ENCODE measurements around the gene ESRP2.

ESRP2 gene

DNA sequence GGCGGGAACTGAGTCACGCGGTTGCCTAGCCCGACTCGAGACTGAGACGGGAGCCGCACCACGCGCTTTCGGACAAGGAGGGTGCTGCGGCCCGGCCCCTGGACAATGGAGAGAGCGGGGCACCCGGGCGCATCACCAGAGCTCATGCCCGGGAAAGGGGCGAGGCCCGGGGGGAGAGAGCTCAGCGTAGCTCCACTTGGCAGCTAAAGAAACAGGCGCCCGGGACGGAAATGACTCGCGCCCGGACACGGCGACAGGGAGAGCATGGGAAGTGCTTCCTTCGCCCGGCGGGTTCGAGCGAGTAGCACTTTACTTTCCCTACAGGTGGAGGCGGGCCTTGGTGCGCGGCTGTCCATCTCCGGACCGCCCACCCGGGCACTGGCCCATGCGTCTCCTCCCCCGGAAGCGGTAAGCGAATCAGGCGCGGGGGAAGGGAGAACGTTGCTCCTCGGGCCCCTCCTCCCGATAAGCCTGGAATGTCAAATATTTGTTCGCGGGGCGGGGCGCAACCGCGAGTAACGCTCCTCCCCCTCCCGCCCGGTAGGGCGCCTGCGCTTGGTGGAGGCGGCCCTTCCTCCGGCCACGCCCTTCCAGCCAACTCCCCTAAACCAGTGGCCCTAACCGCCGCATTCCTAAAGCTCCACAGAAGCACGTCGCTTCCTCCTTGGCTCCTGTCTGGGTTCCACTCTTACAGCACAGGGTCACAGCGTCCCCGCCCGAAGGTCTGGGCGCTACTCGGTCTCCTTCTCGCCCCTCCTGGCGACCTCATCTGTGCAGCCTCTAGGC, 1.5 kb upstream of the ESRP2 start:
- DNase-seq (ENCODE audit: low spot score) = peak; percentile 92

DNA sequence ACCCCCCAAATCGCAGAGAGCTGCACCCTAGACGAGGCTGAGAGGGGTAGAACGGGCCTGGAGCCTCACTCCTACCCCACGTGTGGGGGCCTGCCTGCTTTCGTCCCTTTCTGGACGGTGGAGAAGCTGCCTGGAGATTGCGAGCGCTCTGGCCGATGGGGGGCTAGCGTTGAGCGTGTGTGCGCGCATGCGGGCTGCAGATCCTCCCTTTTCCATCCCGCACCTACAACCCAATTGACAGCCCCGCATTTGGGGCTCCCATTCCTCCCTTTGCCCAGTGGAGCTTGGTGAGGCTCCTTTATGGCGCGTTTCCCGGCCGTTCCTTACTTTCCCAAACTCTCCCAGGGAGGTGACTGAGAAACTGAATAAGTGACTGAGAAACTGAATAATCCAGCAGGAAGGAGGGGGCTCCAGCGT, 907 bp upstream of the ESRP2 start:
- no peak for DNase-seq (ENCODE audit: low spot score)

DNA sequence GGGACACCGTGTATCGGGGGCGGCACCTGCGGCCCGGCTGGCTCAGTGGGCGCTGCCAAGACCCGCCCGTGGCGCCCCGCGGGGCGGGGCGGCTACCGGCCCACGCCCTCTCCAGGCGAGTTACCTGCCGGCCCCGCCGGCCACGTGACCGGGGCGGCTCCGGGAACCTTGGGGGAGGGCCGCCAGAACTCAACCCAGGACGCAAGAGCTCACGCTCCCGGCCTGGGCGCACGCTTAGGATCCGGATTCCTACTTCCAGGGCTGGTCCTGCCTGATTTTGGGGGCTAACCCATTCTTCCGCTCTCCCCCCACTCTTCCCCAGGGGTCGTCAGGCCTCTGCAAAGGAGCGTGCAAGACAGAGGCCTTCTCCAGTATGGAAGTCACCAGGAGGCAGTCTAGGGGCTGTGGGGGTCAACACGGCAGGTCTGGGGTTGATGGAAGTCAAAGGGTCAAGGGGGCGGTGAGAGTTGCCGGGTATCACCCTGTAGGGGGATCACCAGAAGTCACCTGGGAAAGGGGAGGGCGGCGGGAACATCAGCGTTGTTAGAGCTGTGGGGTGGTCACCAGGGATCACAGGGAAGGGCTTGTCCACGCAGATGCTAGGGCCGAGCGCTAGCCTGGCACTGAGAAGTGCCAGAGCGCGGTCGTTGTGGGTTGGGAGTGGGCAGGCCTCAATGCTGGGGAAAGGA, 354 bp upstream of the ESRP2 start:
- peak; percentile 19 for DNase-seq (ENCODE audit: low spot score)

DNA sequence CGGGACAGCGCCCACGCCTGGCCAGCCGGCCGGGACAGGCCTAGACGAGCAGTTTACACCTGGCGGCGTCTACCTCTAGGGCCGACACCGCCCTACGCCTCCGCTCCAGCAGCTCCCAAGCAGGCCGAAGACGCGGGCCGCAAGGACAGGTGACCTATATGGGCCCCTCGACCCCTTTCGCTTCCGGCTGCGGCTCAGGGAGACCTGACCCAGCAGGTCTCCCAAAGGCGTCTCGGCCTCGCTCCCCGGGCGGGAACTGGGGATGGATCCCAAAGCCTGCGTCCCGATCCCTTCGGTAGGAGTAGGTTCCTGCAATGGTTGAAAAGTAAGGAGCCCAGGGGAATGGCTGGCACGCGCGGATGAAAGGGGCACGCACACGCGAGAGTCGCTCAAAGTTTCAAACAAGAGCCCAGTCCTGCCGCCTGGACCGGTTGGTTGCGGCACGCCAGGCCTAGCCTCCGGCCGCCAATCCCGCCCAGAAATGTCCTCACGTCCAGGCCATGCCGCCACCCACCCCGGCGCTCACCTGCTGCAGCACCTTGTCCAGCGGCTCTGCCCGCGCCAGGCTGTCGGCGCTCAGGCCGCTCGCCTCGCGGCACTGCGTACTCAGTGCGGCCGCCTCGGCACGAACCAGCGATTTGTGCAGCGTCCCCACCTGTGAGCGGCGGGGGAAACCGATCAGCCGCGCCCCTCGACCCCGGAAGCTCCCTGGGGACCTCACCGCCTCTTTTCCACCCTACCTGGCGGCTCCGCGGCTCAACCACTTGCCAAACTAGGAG, 630 bp downstream of the ESRP2 start:
- no peak for DNase-seq (ENCODE audit: low spot score)

DNA sequence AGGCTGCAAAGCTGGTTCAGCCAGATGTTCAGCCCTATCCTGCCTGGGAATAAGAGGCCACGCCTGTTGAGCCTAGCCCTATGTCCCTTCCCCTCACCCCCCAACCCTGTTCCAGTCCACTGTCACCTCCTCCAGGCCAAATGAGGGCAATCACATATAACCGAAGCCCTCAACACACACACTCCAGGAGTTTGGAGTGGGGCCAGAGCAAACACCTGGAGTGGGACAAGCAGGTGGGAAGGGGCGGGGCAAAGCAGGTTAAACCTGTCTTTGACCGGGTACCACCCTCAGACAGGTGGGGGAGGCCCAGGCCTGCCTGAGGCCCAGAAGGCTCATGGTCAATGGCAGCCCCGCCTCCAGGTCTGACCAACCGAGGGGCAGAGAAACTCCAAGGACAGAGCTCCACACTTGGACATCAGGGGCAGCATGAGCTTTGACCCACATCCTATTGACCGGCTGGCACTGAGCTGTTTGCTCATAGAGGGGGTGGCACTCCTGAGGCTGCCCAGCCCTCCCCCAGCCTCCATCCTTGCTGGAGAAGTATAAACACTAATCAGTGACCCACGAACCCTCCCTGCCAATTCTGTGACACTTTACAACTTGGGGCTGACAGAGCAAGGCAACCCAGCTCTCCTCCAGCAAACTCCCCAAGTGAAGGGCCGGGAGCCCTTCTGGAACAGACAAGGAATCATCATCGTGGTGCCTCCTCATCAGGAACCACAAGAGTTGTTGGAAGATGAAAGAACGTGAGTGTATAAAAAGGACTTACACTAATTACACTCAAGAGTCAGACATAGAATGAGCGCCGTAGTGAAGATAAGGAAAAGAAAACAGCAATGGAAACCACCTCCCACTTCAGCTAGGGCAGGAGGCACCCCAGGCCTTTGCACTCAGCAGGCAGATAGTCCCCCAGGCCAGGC, 1.5 kb downstream of the ESRP2 start:
- DNase-seq (ENCODE audit: low spot score) = no peak

DNA sequence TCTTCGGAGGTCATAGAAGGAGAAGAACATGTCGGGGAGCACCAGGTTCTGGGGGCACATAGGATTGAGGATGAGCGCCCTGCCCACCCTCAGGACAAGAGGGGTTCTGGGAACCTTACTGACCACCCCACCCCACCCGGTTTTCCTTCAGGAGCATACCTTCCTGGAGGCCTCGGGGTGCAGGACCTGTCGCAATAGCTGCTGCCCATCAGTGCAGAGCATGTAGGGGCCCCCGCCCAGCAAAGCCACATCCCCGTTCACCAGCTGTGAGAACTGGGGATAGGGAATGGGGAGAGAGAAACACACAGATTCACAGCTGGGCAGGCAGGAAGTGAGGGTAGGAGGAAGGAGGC, 2.1 kb downstream of the ESRP2 start:
- DNase-seq (ENCODE audit: low spot score) = no peak

DNA sequence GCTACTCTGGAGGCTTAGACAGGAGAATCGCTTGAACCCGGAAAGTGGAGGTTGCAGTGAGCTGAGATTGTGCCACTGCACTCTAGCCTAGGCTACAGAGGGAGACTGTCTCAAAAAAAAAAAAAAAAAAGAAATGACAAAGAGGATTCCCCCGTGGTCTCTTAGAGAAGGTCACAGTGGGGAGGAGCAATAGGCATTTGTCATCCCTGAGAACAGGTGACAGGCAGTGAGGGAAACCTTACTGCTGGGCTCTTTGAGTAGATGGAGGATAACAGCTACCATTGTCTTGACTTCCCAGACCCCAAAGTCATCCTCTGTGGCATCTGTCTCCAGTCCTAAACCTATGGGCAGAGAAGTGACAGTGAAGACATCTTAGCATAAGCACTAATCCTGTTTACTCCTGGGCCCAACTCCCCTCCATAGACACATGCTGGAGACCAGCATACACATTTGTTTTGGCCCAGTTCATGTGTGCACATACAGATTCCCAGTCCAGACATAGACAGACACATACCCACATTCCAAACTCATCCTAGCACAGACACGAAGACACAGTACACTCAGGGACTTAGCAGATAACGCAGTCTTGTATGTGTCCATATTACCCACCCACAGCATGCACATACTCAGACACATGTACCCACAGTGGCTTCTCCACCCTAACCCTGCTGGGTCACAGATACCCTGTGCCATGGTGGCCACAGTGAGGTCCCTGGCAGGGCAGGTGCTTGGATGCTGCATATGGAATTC, 2.7 kb downstream of the ESRP2 start:
- peak; percentile 47 for DNase-seq (ENCODE audit: low spot score)

DNA sequence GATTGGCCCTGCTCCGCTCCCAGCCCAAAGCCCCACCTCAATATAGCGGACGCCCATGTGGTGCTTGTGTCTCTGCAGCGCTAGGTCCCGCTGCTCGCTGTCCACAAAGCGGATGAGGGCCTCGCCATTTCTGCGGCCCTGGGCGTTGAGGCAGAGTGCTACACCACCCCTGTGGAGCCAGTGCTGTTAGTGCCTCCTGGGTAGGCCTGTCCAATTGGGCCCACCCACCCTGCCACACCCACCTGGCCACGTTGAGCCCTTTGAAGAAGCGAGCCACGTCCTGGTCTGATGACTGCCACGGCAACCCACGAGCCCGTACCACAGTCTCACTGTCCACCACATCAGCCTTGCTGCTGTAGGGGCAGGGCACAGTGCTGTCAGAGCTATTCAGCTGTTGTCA, 3.6 kb downstream of the ESRP2 start:
- DNase-seq (ENCODE audit: low spot score) = no peak

DNA sequence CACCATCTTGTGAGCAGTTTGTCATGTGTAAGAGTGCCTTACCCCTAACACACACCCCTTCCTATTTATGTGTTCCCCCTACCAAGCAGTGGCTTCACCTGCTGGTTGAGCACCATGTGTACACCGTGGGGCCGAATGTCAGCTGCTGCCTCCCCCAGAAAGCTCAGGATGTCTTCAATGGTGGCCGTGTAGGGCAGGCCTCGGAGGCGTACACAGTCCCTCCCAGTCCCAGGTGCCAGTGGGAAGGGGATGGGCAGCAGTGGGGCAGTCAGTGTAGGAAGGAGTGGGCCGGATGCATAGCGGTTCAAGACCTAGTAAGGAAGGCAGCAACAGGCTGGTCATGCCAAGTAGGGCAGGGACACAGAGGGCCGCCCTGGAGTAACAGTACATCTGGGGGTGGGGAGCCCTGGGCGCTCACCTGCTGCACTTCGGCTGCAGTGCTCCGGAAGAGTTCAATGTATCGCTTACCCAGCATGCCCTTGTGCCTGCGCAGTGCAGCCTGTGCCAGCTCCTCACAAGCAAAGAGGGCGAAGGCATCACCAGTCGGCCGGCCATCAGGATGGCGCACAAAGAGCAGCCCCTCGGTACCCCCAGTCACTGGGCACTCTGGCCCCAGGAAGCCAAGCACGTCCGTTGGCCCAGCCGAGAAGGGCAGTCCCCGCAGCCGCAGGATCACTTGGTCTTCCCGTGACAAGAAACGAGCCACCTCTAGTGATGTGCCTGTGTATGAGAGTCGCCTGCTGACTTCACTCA, 4.4 kb downstream of the ESRP2 start:
- DNase-seq (ENCODE audit: low spot score) = no peak

DNA sequence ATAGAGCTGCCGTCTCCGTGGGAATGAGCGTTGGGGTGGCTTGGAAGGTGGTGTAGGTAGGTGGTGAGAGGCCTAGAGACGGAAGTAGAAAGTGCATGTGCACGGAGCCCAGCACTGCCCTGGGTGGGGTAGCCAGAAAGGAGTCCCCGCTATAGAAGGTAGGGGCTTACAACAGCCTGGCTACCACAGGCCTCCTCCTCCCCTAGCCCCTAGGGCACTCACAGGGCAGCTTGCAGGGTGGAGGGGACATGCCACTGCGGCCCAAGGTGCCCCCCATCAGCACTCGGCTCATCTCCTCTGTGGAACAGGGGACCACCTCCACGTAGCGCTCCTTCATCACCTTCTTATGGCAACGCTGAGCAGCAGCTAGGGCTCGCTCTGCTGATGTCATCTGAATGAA, 5.0 kb downstream of the ESRP2 start:
- DNase-seq (ENCODE audit: low spot score) = no peak

DNA sequence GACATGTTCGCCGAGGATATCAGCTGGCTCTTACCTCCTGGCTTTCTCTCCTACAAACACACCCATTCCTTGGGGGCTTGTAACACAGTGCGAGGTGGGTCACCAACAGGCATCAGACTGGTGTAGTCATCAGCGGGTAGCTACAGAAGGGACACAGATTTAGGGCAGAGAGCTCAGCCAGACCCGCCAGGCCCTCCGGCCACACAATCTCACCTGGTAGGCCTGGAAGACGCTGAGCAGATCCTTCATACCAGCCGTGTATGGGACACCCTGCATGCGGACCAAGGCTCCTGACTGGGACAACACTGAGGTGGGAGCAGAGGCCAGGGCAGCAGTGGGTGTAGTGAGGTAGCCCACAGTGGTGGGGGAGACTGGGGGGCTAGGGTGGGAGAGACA, 5.8 kb downstream of the ESRP2 start:
- DNase-seq (ENCODE audit: low spot score) = no peak

DNA sequence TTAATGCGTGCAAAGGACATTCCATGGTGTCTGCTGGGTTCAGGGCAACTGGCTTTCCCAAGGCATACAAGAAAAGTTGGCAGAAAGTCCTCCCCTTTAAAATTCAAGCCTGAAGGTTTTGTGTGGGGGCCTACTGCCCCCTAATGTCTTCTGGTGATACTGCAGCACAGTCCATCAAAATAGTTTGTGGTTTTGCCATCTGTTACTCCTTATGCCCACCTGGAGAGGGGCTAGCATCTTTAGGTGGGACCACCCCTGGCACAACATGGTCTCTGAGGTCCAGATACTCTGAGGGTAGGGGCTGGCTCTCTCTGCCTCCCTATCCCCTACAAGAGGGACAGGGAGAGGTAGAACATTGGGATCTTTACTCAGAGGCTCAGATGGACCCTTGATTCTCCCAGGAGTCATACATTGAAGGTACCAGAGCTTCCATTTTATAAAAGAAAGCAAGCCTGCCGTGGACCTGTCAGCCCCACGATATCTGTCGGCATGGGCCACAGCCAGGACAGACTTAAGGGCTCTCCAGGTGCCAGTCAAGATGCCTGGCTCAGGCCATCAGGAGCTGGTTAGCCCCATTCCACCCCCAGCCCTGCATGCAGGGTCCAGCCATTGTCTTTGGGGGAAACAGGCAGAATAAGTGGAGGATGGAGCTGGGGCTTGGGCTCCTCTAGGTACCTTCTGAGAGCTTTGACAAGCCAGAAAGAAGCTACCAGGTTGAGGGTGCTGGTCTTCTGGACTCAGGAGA, 6.3 kb downstream of the ESRP2 start:
- DNase-seq (ENCODE audit: low spot score) = peak; percentile 57

DNA sequence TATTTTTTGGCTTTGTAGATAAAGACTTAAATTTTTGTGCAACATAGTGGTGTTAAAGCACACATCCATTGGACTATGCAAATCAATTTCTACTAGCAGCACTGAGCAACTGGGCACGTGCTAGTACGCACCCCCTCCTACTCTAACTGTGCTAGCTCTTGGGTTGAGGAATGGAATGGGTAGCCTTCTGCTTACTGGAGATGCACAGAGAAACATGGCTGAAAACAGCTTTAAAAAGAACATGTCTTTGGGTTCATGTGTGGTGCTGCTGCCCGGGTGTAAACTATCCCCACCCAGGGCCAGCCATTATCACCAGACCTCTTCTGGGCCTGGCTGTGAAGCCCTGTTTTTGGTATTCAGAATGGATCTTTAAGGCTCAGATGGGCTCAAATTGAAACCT, 7.3 kb downstream of the ESRP2 start:
- no peak for DNase-seq (ENCODE audit: low spot score)

DNA sequence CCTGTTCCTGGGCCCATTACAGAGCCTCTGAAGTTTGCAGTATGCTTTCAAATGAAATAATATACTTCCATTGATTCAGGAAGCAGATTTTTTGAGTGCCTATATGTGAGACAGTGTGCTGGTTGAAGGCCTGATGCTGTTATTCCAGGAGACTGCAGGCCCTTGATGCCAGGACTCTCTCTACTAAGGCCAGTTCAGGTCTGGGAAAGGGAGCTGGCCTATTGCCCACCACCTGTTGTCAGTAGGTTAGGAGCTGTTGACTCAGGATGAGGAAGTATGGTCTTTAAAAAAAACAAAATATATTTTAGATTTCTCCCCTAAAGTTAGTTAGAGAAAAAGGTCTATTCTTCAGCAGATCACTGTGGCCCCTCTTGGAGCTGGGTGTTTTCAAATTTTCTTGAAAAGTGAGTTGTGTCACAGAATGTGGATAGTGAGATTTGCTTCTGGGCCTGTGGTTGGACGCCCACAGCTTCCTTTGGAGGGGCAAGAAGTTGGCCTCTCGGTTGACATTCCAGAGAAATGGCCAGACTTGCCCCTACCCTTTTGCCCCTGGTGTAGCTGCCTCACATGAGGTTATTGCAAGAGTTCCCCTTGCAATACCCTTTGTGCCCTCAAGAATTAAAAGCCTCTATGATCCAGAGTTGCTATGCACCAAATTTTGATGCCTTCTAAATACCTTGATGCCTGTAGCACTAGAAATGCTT, 7.9 kb downstream of the ESRP2 start:
- no peak for DNase-seq (ENCODE audit: low spot score)

DNA sequence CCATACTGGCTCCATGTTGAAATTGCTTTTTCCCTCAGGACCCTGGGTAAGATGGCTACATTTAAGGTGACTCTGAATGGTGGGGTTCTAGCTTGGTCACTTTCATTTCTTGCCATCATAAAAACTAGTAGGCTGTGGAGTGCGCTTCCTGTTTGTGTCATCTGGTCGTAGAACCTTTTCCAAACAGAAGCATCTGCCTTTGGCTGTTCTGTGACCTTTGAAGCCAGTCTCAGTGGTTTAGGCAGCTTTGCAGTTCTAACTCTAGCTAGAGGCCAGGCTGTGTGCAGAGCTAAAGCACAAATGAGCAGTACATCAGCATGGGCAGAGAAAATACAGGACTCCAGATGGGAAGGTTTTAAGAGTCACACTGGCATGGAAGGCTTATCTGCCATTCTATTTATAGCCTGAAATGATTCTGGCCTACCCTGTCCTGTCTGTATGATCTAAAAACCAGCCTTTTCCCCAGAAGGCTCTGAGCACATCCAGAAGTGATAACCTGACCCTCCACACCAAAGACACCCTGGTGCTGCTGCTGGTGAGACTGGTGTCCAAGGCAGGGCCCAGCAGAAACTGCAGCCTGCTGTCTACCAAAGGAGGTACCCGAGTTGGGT, 8.6 kb downstream of the ESRP2 start:
- DNase-seq (ENCODE audit: low spot score) = no peak

DNA sequence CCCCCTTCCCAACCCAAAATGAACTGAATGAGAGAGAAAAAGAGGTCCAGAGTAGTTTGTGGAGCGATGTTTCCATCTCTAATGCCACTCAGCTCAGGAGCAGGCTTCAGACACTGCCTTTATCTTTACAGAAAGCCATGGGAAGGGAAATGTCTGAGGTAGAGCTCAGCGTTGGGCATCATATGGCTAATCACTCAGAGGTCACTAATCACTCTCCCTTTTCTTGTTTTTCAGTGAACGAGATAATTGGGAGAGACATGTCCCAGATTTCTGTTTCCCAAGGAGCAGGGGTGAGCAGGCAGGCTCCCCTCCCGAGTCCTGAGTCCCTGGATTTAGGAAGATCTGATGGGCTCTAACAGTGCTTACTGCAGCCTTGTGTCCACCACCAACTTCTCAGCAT, 9.8 kb downstream of the ESRP2 start:
- no peak for DNase-seq (ENCODE audit: low spot score)

DNA sequence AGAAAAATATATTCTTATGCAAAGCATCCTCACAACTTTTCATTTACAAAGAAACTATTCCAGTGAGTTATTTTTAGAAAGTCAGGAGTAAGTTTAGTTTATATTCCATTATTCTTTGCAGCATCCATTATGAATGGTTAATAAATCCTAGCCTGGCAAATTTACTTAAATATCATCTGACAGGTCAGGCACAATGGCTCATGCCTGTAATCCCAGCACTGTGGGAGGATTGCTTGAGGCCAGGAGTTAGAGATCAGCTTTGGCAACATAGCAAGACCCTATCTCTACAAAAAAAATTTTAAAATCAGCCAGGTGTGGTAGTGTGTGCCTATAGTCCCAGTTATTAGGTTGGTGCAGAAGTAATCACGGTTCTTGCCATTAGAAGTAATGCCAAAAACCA, 12.9 kb downstream of the ESRP2 start:
- no peak for DNase-seq (ENCODE audit: low spot score)

DNA sequence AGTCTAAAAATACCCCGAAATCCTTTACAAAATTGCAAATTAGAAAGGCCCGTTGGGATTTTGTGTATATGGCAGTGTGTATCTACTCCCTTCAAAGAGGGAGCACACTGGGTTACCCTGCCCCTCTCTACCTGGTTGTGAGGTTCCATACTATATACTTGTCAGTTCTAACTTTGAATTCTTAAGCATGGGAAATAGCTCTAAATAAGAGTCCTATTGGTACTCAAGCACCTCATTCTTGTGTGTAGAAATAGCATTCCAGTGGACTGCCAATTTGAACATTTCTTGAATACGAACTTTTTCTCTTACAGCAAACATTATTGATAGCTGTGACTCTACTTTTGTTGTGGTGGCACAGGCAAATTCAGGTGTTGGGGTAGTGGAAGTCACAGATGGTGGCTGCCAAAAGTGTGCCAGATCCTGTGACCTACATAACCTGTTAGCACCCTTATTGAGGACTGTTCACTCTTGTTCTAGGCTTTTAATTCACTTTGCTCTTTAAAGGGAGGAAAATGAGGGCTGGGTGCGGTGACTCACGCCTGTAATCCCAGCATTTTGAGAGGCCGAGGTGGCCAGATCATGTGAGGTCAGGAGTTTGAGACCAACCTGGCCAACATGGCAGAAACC, 16.1 kb downstream of the ESRP2 start:
- no peak for DNase-seq (ENCODE audit: low spot score)

Data from CD4-positive, alpha-beta T cell treated with Interleukin-2 at 100 ng/mL for 4 hours (primary cell).